KMS-11 (cell line): Measurements from ENCODE around the gene CAMK4.

Experiments used
- H2AFZ ChIP-seq: fragments of 200-600 bp; sonication (generic); 2 replicates; pipeline ENCODE4 v1.6.1; 2016; ENCODE audit warnings: antibody characterized with exemption, mixed run types, low read depth
- H3K27ac ChIP-seq: fragments of 200-600 bp; sonication (generic); 2 replicates; pipeline ENCODE4 v1.6.1; 2016; ENCODE audit warnings: mild to moderate bottlenecking, mixed run types
- H3K27me3 ChIP-seq: fragments of 200-600 bp; sonication (generic); 2 replicates; pipeline ENCODE4 v1.6.1; 2017; ENCODE audit warnings: mild to moderate bottlenecking, low read depth, mixed run types, moderate library complexity; ENCODE audit not compliant: insufficient read depth
- H3K36me3 ChIP-seq: fragments of 200-600 bp; sonication (generic); 2 replicates; pipeline ENCODE4 v1.6.1; 2017; ENCODE audit warnings: mild to moderate bottlenecking, mixed run types; ENCODE audit not compliant: insufficient read depth
- H3K4me1 ChIP-seq: fragments of 200-600 bp; sonication (generic); 2 replicates; pipeline ENCODE4 v1.6.1; 2016; ENCODE audit warnings: mild to moderate bottlenecking, low read depth, mixed run types; ENCODE audit not compliant: poor library complexity, severe bottlenecking
- H3K4me2 ChIP-seq: fragments of 200-600 bp; sonication (generic); 2 replicates; pipeline ENCODE4 v1.7.0; 2016; ENCODE audit warnings: mild to moderate bottlenecking, mixed run types
- H3K4me3 ChIP-seq: fragments of 200-600 bp; sonication (generic); IDR thresholded peaks from 2 replicates; pipeline ENCODE4 v1.6.1; 2017; ENCODE audit warnings: low read depth, low read length, mixed read lengths; ENCODE audit not compliant: insufficient read depth
- H3K79me2 ChIP-seq: fragments of 200-600 bp; sonication (generic); 2 replicates; pipeline ENCODE4 v1.6.1; 2016; ENCODE audit warnings: low read depth, mixed run types; ENCODE audit not compliant: insufficient read depth
- H3K9ac ChIP-seq: fragments of 200-600 bp; sonication (generic); 2 replicates; pipeline ENCODE4 v1.6.1; 2016; ENCODE audit warnings: mild to moderate bottlenecking, mixed run types
- H4K20me1 ChIP-seq: fragments of 200-600 bp; sonication (generic); 2 replicates; pipeline ENCODE4 v1.6.1; 2016; ENCODE audit warnings: mild to moderate bottlenecking, mixed run types; ENCODE audit not compliant: insufficient read depth
- TF ChIP-seq, protein P1 (sequence below): fragments of 200-600 bp; sonication (generic); conservative IDR thresholded peaks from 2 replicates; pipeline ENCODE4 v1.6.1; 2017; ENCODE audit warnings: low read depth, mild to moderate bottlenecking, antibody characterized with exemption, low read length, moderate library complexity, mixed read lengths

The CAMK4 gene

GRCh38 chr5:111251921-111252320 lies 27.7 kb downstream of the CAMK4 start:
- no peak overlapping the region for H2AFZ ChIP-seq
- H3K27me3 ChIP-seq = no peaks in the 10 kb centered on the region
- no peaks in the 10 kb centered on the region for H3K79me2 ChIP-seq
- TF ChIP-seq, protein P1, sequence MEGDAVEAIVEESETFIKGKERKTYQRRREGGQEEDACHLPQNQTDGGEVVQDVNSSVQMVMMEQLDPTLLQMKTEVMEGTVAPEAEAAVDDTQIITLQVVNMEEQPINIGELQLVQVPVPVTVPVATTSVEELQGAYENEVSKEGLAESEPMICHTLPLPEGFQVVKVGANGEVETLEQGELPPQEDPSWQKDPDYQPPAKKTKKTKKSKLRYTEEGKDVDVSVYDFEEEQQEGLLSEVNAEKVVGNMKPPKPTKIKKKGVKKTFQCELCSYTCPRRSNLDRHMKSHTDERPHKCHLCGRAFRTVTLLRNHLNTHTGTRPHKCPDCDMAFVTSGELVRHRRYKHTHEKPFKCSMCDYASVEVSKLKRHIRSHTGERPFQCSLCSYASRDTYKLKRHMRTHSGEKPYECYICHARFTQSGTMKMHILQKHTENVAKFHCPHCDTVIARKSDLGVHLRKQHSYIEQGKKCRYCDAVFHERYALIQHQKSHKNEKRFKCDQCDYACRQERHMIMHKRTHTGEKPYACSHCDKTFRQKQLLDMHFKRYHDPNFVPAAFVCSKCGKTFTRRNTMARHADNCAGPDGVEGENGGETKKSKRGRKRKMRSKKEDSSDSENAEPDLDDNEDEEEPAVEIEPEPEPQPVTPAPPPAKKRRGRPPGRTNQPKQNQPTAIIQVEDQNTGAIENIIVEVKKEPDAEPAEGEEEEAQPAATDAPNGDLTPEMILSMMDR = no peak
- peaks cover 49% of the 10 kb centered on the region for H3K4me1 ChIP-seq
- no peak overlapping the region for H3K4me2 ChIP-seq
- no peaks in the 10 kb centered on the region for H4K20me1 ChIP-seq
- no peak overlapping the region for H3K4me3 ChIP-seq
- no peak overlapping the region for H3K27ac ChIP-seq
- no peak overlapping the region for H3K9ac ChIP-seq
- H3K36me3 ChIP-seq = no peaks in the 10 kb centered on the region

GRCh38 chr5:111252799-111253545 lies 28.8 kb downstream of the CAMK4 start:
- no peaks in the 10 kb centered on the region for H4K20me1 ChIP-seq
- peaks cover 49% of the 10 kb centered on the region for H3K4me1 ChIP-seq
- no peaks in the 10 kb centered on the region for H3K36me3 ChIP-seq
- H3K4me3 ChIP-seq = no peak overlapping the region
- H2AFZ ChIP-seq = peak overlapping the region; percentile 24; the same call in 1 of the 2 replicates
- no peak overlapping the region for H3K9ac ChIP-seq
- H3K27me3 ChIP-seq = no peaks in the 10 kb centered on the region
- TF ChIP-seq, protein P1 = no peak
- peak overlapping the region; percentile 22; the same call in 1 of the 2 replicates for H3K27ac ChIP-seq
- H3K4me2 ChIP-seq = peak overlapping the region; percentile 39
- no peaks in the 10 kb centered on the region for H3K79me2 ChIP-seq

- Histone ChIP-seq H3K79me2 (no peaks in the 10 kb centered on the region), H3K9ac (peak overlapping the region; percentile 41; the same call in 1 of the 2 replicates)
These were observed 30.4 kb downstream of the CAMK4 start for GRCh38 chr5:111254613-111255012.

DNA sequence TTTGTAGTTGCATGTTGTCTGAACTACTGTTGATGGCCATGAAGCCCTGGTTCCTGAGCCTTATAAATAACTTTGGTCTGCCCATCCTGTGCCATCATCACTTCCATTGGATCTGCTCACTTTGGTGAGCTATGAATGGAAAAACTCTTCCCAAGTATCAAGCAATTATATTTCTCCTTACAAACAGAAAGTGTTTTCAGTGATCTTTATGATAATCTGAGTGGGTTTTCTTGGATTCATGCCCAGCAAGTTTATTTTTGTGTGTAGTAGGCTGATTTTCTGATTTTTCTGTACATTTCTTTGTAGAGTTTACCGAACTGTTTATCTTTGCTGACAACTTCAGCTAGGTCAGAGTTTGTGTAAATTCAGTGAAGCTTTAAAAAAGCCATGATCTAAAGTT lies 31.0 kb downstream of the CAMK4 start:
- no peaks in the 10 kb centered on the region for H4K20me1 ChIP-seq
- peak overlapping the region; percentile 40 for H2AFZ ChIP-seq
- peak overlapping the region; percentile 51 for H3K4me2 ChIP-seq
- peak overlapping the region; percentile 70 for H3K27ac ChIP-seq
- H3K27me3 ChIP-seq = no peaks in the 10 kb centered on the region
- H3K4me3 ChIP-seq = no peak overlapping the region
- peak overlapping the region; percentile 41; the same call in 1 of the 2 replicates for H3K9ac ChIP-seq
- H3K4me1 ChIP-seq = peaks cover 49% of the 10 kb centered on the region
- TF ChIP-seq, protein P1 = no peak
- no peaks in the 10 kb centered on the region for H3K36me3 ChIP-seq
- H3K79me2 ChIP-seq = no peaks in the 10 kb centered on the region

More at GRCh38 chr5:111254613-111255012, 30.4 kb downstream of the CAMK4 start:
- Histone ChIP-seq H3K36me3 (no peaks in the 10 kb centered on the region), H3K4me2 (peak overlapping the region; percentile 51), H3K4me1 (peaks cover 49% of the 10 kb centered on the region), H2AFZ (peak overlapping the region; percentile 40), H3K4me3 (no peak overlapping the region), H3K27me3 (no peaks in the 10 kb centered on the region), H4K20me1 (no peaks in the 10 kb centered on the region), H3K27ac (peak overlapping the region; percentile 70)
- TF ChIP-seq, protein P1 = no peak
